SU-DHL-6 (cell line): ENCODE results near the gene LPCAT2.

Experiments
- H2AFZ ChIP-seq: fragments of 200-600 bp; sonication (generic); 2 replicates; pipeline ENCODE4 v1.6.1; 2014; ENCODE audit warnings: low read depth, mild to moderate bottlenecking, moderate library complexity, mixed read lengths, antibody characterized with exemption, low read length; ENCODE audit not compliant: severe bottlenecking
- H3F3A ChIP-seq: fragments of 200-600 bp; shearing (Covaris generic); 2 replicates; pipeline ENCODE4 v1.6.0; 2016; ENCODE audit warnings: antibody characterized with exemption, mild to moderate bottlenecking; ENCODE audit not compliant: insufficient read depth
- H3K27ac ChIP-seq: fragments of 200-600 bp; sonication (generic); 2 replicates; pipeline ENCODE4 v1.5.1; 2016; ENCODE audit warnings: low read depth, mild to moderate bottlenecking, low read length, moderate library complexity, mixed read lengths
- H3K27me3 ChIP-seq: fragments of 200-600 bp; sonication (generic), shearing (Covaris generic); 2 replicates; pipeline ENCODE4 v1.6.0; 2014; ENCODE audit warnings: mild to moderate bottlenecking, low read length
- H3K36me3 ChIP-seq: fragments of 200-600 bp; sonication (generic); 2 replicates; pipeline ENCODE4 v1.6.1; 2014; ENCODE audit warnings: mild to moderate bottlenecking, low read length, mixed read lengths
- H3K4me2 ChIP-seq: fragments of 300-600, 200-600 bp; shearing (Covaris generic), sonication (generic); 2 replicates; pipeline ENCODE4 v1.6.0; 2014; ENCODE audit warnings: low read length, low read depth, mild to moderate bottlenecking; ENCODE audit not compliant: poor library complexity, severe bottlenecking
- H3K4me3 ChIP-seq: fragments of 200-600 bp; sonication (generic); 2 replicates; pipeline ENCODE4 v1.5.1; 2014; ENCODE audit warnings: antibody characterized with exemption, low read length, mild to moderate bottlenecking, mixed read lengths; ENCODE audit not compliant: insufficient read depth, poor library complexity, severe bottlenecking
- H3K79me2 ChIP-seq: fragments of 200-600 bp; sonication (generic); 2 replicates; pipeline ENCODE4 v1.6.1; 2014; ENCODE audit warnings: mild to moderate bottlenecking, low read length, moderate library complexity; ENCODE audit not compliant: insufficient read depth
- H3K9ac ChIP-seq: fragments of 200-600 bp; sonication (generic); 2 replicates; pipeline ENCODE4 v1.7.0; 2014; ENCODE audit warnings: mild to moderate bottlenecking, low read length
- H3K9me2 ChIP-seq: fragments of 200-600 bp; sonication (generic); replicated peaks from 2 replicates; pipeline ENCODE4 v1.6.1; 2014; ENCODE audit warnings: low read length; ENCODE audit not compliant: insufficient read depth
- H3K9me3 ChIP-seq: fragments of 200-600 bp; sonication (generic); 2 replicates; pipeline ENCODE4 v1.6.1; 2014; ENCODE audit warnings: low read length, mixed read lengths; ENCODE audit not compliant: insufficient read depth
- H4K20me1 ChIP-seq: fragments of 200-600 bp; sonication (generic); 2 replicates; pipeline ENCODE4 v1.6.1; 2014; ENCODE audit warnings: low read depth, mild to moderate bottlenecking, antibody characterized with exemption, low read length, moderate library complexity, mixed read lengths
- CTCF ChIP-seq: fragments of 200-600 bp; sonication (generic); IDR thresholded peaks from one replicate; pipeline ENCODE4 v1.5.1; 2017; ENCODE audit warnings: antibody characterized with exemption, mild to moderate bottlenecking, low read length, moderate library complexity; ENCODE audit not compliant: insufficient read depth, poor library complexity, severe bottlenecking
- EZH2phosphoT487 ChIP-seq: fragments of 200-600 bp; sonication (generic), shearing (Covaris generic); conservative IDR thresholded peaks from 2 replicates; pipeline ENCODE4 v1.6.1; 2018; ENCODE audit warnings: mild to moderate bottlenecking, antibody characterized with exemption, low read length, moderate library complexity, mixed read lengths

The LPCAT2 gene

GRCh38 chr16:55592306-55592705 is 83.4 kb downstream of the LPCAT2 start:
- Histone ChIP-seq H3F3A (no peaks in the 10 kb centered on the region), H2AFZ (no peak overlapping the region), H4K20me1 (no peaks in the 10 kb centered on the region), H3K4me2 (no peak overlapping the region), H3K36me3 (no peaks in the 10 kb centered on the region), H3K79me2 (no peaks in the 10 kb centered on the region), H3K9ac (no peak overlapping the region), H3K27ac (no peak overlapping the region), H3K4me3 (no peak overlapping the region), H3K9me3 (no peaks in the 10 kb centered on the region), H3K9me2 (no peaks in the 10 kb centered on the region), H3K27me3 (no peaks in the 10 kb centered on the region)
- TF ChIP-seq CTCF (no peak), EZH2phosphoT487 (no peak)

GRCh38 chr16:55597928-55598327 is 89.1 kb downstream of the LPCAT2 start:
- Histone ChIP-seq H3K4me3 (no peak overlapping the region), H3K4me2 (no peak overlapping the region), H4K20me1 (no peaks in the 10 kb centered on the region), H3K9me2 (no peaks in the 10 kb centered on the region), H3K9me3 (no peaks in the 10 kb centered on the region), H3F3A (no peaks in the 10 kb centered on the region), H3K27ac (no peak overlapping the region), H3K9ac (no peak overlapping the region), H3K79me2 (no peaks in the 10 kb centered on the region), H3K27me3 (no peaks in the 10 kb centered on the region), H2AFZ (no peak overlapping the region), H3K36me3 (no peaks in the 10 kb centered on the region)
- TF ChIP-seq CTCF (no peak), EZH2phosphoT487 (no peak)

GRCh38 chr16:55605754-55606336 is 97.0 kb downstream of the LPCAT2 start:
- Histone ChIP-seq H3K4me2 (no peak overlapping the region), H3K9me2 (no peaks in the 10 kb centered on the region), H2AFZ (no peak overlapping the region), H3K27me3 (no peaks in the 10 kb centered on the region), H3K4me3 (no peak overlapping the region), H3K79me2 (no peaks in the 10 kb centered on the region), H4K20me1 (no peaks in the 10 kb centered on the region), H3K9me3 (no peaks in the 10 kb centered on the region), H3K9ac (no peak overlapping the region), H3K36me3 (no peaks in the 10 kb centered on the region), H3F3A (no peaks in the 10 kb centered on the region), H3K27ac (no peak overlapping the region)
- no peak for TF ChIP-seq EZH2phosphoT487
- TF ChIP-seq CTCF: no peak
